Measurements from ENCODE around the gene DST. TPM values are rescaled to one million over a fixed set of nuclear protein-coding genes. Genes with fewer than 3 reads are reported as not detected.
"Not testable (repeated sequence)": the region's sequence is repeated elsewhere in the genome, so short reads cannot be mapped to it uniquely, and the experiment has no call there.

The DST gene
- total RNA-seq, 1 experiment from 2014 or later = 91.9 TPM

- Histone ChIP-seq H3K18ac (ENCODE audit: insufficient read length, low read depth, low read length) (no peak overlapping the region), H2BK15ac (ENCODE audit: low read depth, low read length) (no peak overlapping the region), H2AK5ac (ENCODE audit: insufficient read length, low read length) (no peak overlapping the region), H3K9me3 (ENCODE audit: control insufficient read depth, low read depth, low read length) (no peaks in the 10 kb centered on the region), H3K27ac (ENCODE audit: insufficient read length, low read depth, low read length) (no peak overlapping the region), H3T11ph (ENCODE audit: low read length) (no peak overlapping the region), H2AFZ (ENCODE audit: low read length) (no peak overlapping the region), H3K79me2 (ENCODE audit: insufficient read depth, low read length) (no peaks in the 10 kb centered on the region), H4K8ac (replicated peaks; ENCODE audit: insufficient read length, low read depth, low read length) (no peak overlapping the region), H2BK120ac (ENCODE audit: low read depth, low read length, poor library complexity, severe bottlenecking) (no peak overlapping the region), H3K27me3 (ENCODE audit: insufficient read depth, low read length) (no peaks in the 10 kb centered on the region), H2BK5ac (ENCODE audit: insufficient read length, low read length) (no peak overlapping the region), H3K23me2 (ENCODE audit: insufficient read length, low read depth, low read length, poor library complexity, severe bottlenecking) (no peaks in the 10 kb centered on the region), H3K4me1 (ENCODE audit: insufficient read depth, low read length) (no peaks in the 10 kb centered on the region), H4K91ac (ENCODE audit: insufficient read length, low read depth, low read length) (no peak overlapping the region), H3K56ac (ENCODE audit: insufficient read length, low read depth, low read length) (no peak overlapping the region), H4K20me1 (ENCODE audit: control insufficient read depth, insufficient read depth, insufficient read length) (no peaks in the 10 kb centered on the region), H3K23ac (ENCODE audit: insufficient read length, low read depth, low read length) (no peak overlapping the region), H4K5ac (ENCODE audit: insufficient read length, low read depth, low read length) (no peak overlapping the region), H3K79me1 (ENCODE audit: insufficient read depth, low read depth, low read length, poor library complexity, severe bottlenecking) (no peaks in the 10 kb centered on the region), H3K9ac (ENCODE audit: extremely low read depth, insufficient read length, low read length) (no peak overlapping the region), H3K14ac (ENCODE audit: insufficient read depth, low read length) (no peak overlapping the region), H2BK12ac (ENCODE audit: insufficient read length, low read depth, low read length) (no peak overlapping the region), H2BK20ac (ENCODE audit: low read depth, low read length, poor library complexity, severe bottlenecking) (no peak overlapping the region), H3K4ac (ENCODE audit: low read depth, low read length) (no peak overlapping the region), H3K4me2 (ENCODE audit: insufficient read depth, insufficient read length, low read length) (no peak overlapping the region)
- Mint-ChIP-seq H3K4me3 (no peak overlapping the region), H3K9me3 (peaks cover 19 to 21% of the 10 kb centered on the region in 2 experiments), H3K4me1 (peaks cover 7 to 8% of the 10 kb centered on the region in 2 experiments), H3K36me3 (ENCODE audit: insufficient read depth in 1 of 3, low read depth in 3 of 3) (peaks cover 57 to 68% (median 63%) of the 10 kb centered on the region in 3 experiments), H3K27me3 (ENCODE audit: low read depth) (no peaks in the 10 kb centered on the region), H3K27ac (peak overlapping the region in 1 of 3 experiments; percentile 18; a peak in 1 of 7 replicates)
- DNase-seq = no peak
- TF ChIP-seq CTCF (conservative IDR thresholded peaks at IDR 0.05) = no peak
These were observed 75.2 kb downstream of the DST start for GRCh38 chr6:56567501-56567900.

GRCh38 chr6:56562730-56563129 is 80.0 kb downstream of the DST start:
- H3K23me2 ChIP-seq (ENCODE audit: insufficient read length, low read depth, low read length, poor library complexity, severe bottlenecking); H3K79me2 ChIP-seq (ENCODE audit: insufficient read depth, low read length); H2AK5ac ChIP-seq (ENCODE audit: insufficient read length, low read length); H2BK120ac ChIP-seq (ENCODE audit: low read depth, low read length, poor library complexity, severe bottlenecking); H3K4me1 ChIP-seq (ENCODE audit: insufficient read depth, low read length); H4K20me1 ChIP-seq (ENCODE audit: control insufficient read depth, insufficient read depth, insufficient read length); H3K27ac Mint-ChIP-seq; H3K14ac ChIP-seq (ENCODE audit: insufficient read depth, low read length); H3K9me3 ChIP-seq (ENCODE audit: control insufficient read depth, low read depth, low read length); H4K8ac ChIP-seq (replicated peaks; ENCODE audit: insufficient read length, low read depth, low read length); H2AFZ ChIP-seq (ENCODE audit: low read length); H3K4me3 Mint-ChIP-seq; DNase-seq; H4K91ac ChIP-seq (ENCODE audit: insufficient read length, low read depth, low read length); H3K4ac ChIP-seq (ENCODE audit: low read depth, low read length); H4K5ac ChIP-seq (ENCODE audit: insufficient read length, low read depth, low read length); H3K9ac ChIP-seq (ENCODE audit: extremely low read depth, insufficient read length, low read length); H2BK12ac ChIP-seq (ENCODE audit: insufficient read length, low read depth, low read length); H3K27ac ChIP-seq (ENCODE audit: insufficient read length, low read depth, low read length); H3T11ph ChIP-seq (ENCODE audit: low read length); H3K4me2 ChIP-seq (ENCODE audit: insufficient read depth, insufficient read length, low read length); H2BK15ac ChIP-seq (ENCODE audit: low read depth, low read length); H3K18ac ChIP-seq (ENCODE audit: insufficient read length, low read depth, low read length); H2BK20ac ChIP-seq (ENCODE audit: low read depth, low read length, poor library complexity, severe bottlenecking); H3K27me3 Mint-ChIP-seq (ENCODE audit: low read depth); H3K79me1 ChIP-seq (ENCODE audit: insufficient read depth, low read depth, low read length, poor library complexity, severe bottlenecking); H3K56ac ChIP-seq (ENCODE audit: insufficient read length, low read depth, low read length); H3K27me3 ChIP-seq (ENCODE audit: insufficient read depth, low read length); H3K23ac ChIP-seq (ENCODE audit: insufficient read length, low read depth, low read length); H2BK5ac ChIP-seq (ENCODE audit: insufficient read length, low read length); H3K4me1 Mint-ChIP-seq: not testable (repeated sequence)
- no CpG with 5 or more reads among the region's 4 CpGs for WGBS (ENCODE audit: extremely low coverage, insufficient read length, low lambda C conversion rate)
- H3K9me3 Mint-ChIP-seq = peaks cover 13 to 18% of the 10 kb centered on the region in 2 experiments; a peak in 4 of 5 replicates
- H3K36me3 Mint-ChIP-seq (ENCODE audit: insufficient read depth in 1 of 3, low read depth in 3 of 3) = peaks cover 38 to 50% (median 47%) of the 10 kb centered on the region in 3 experiments
